Caco-2 (cell line): ENCODE data around the gene NOS1AP. TPM values are rescaled to one million over a fixed set of nuclear protein-coding genes. Genes with fewer than 3 reads are reported as not detected.

Experiments used
- BruUV-seq: library from RNA; stranded (reverse); fragments of 400-500 nt; replicated peaks from 2 replicates; lab custom pipeline; 2021; lab: Mats Ljungman, UMichigan
- CTCF ChIA-PET: fragments of 300-600 bp; sonication (Branson Sonifier 250); formaldehyde crosslinking; loops from one replicate; lab custom pipeline; 2022; ENCODE audit warnings: antibody characterized with exemption; lab: Charles Lee
- POLR2A ChIA-PET: fragments of 300-600 bp; sonication (Branson Sonifier 250); formaldehyde crosslinking; loops from one replicate; lab custom pipeline; 2022; ENCODE audit warnings: antibody characterized with exemption; lab: Charles Lee
- DNase-seq, 2 experiments: peaks; one replicate each; pipeline versions ENCODE4 v3.0.0 to v3.0.0-alpha.2; 2020 to 2022
- H3K27me3 ChIP-seq: replicated peaks from 2 replicates; pipeline ENCODE4 v1.6.0; 2011; ENCODE audit warnings: low read length; ENCODE audit not compliant: control insufficient read depth, insufficient read depth
- H3K36me3 ChIP-seq: 2 replicates; pipeline ENCODE4 v1.5.1; 2011; ENCODE audit warnings: low read length; ENCODE audit not compliant: control insufficient read depth, insufficient read depth
- H3K4me1 ChIP-seq: fragments of 250-450 bp; sonication (Bioruptor Pico); 2 replicates; pipeline ENCODE4 v1.5.1; 2020; ENCODE audit warnings: mild to moderate bottlenecking
- H3K4me3 ChIP-seq: 2 replicates; pipeline ENCODE4 v1.5.1; 2011; ENCODE audit warnings: low read depth, mild to moderate bottlenecking, control low read depth, low read length
- H3K9me3 ChIP-seq: fragments of 250-450 bp; sonication (Bioruptor Pico); 2 replicates; pipeline ENCODE4 v1.5.1; 2020; ENCODE audit warnings: mild to moderate bottlenecking, moderate library complexity
- H3K27ac Mint-ChIP-seq: one replicate; pipeline ENCODE4 v1.8.0; 2022; ENCODE audit warnings: mixed read lengths; ENCODE audit not compliant: unreplicated experiment
- H3K27me3 Mint-ChIP-seq: one replicate; pipeline ENCODE4 v1.8.0; 2022; ENCODE audit warnings: mixed read lengths; ENCODE audit not compliant: insufficient read depth, unreplicated experiment
- H3K36me3 Mint-ChIP-seq: one replicate; pipeline ENCODE4 v1.8.0; 2022; ENCODE audit warnings: mild to moderate bottlenecking, mixed read lengths; ENCODE audit not compliant: insufficient read depth, unreplicated experiment
- H3K4me1 Mint-ChIP-seq: one replicate; pipeline ENCODE4 v1.8.0; 2022; ENCODE audit warnings: low read depth, mixed read lengths; ENCODE audit not compliant: unreplicated experiment
- H3K4me3 Mint-ChIP-seq: one replicate; pipeline ENCODE4 v1.8.0; 2022; ENCODE audit warnings: mild to moderate bottlenecking, moderate library complexity, mixed read lengths; ENCODE audit not compliant: unreplicated experiment
- H3K9me3 Mint-ChIP-seq: one replicate; pipeline ENCODE4 v1.8.0; 2022; ENCODE audit warnings: mixed read lengths; ENCODE audit not compliant: unreplicated experiment
- intact Hi-C: fragments of 100-400 bp; cut with micrococcal nuclease; formaldehyde crosslinking; loops from one replicate; pipeline ENCODE4 v1.10.0; 2022; ENCODE audit not compliant: unreplicated experiment
- total RNA-seq: library from RNA; stranded (reverse); gene quantifications from 2 replicates; pipeline ENCODE4 v1.2.3, GENCODE V29; 2022
- TF ChIP-seq, protein P1 (sequence below), 2 experiments: fragments of 200-600 bp in 1 of 2; IDR thresholded peaks; 1 replicate in 1 of 2; 2 replicates in 1 of 2; pipeline versions ENCODE4 v1.5.1 to v1.8.0; 2011 to 2022; ENCODE audit warnings: antibody characterized with exemption in 1 of 2, control low read depth in 1 of 2, inconsistent platforms in 1 of 2, low read depth in 1 of 2, low read length in 1 of 2, mild to moderate bottlenecking in 1 of 2, moderate library complexity in 1 of 2; ENCODE audit not compliant: insufficient read depth in 1 of 2, severe bottlenecking in 1 of 2, unreplicated experiment in 1 of 2

NOS1AP gene
- total RNA-seq, 1 experiment from 2014 or later, result 5.5 TPM

DNA sequence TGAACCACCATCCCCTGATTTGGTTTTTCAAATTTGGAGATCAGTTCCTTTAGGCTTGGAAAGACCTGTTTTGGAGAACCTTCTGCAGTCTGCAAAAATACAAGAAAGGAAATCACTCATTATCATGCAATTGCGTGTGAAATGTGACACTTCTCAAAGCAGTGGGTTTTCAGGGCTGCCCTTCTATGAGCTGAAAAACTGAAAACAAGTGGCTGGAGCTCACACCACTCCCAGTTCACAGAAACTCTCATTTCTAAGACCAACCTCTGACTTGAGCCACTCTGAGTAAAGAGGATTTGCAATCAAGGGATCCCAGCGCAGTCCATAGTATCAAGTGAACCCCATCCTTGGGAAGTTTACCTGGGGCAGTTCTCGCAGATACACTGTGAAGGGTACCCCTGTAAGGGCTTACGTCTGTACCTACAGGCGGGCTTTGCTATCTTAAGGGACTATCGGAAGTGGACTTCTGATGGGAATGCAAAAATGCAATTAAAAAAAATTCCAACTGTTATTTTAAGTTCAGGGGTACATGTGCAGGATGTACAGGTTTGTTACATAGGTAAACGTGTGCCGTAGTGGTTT lies 329.6 kb downstream of the NOS1AP start:
- H3K36me3 Mint-ChIP-seq, result no peaks in the 10 kb centered on the region
- H3K4me1 Mint-ChIP-seq, result no peaks in the 10 kb centered on the region
- BruUV-seq, result no TSS peak
- H3K4me1 ChIP-seq, result no peaks in the 10 kb centered on the region
- H3K4me3 ChIP-seq, result no peak overlapping the region
- no peaks in the 10 kb centered on the region for H3K27me3 ChIP-seq
- no peak for DNase-seq
- ChIA-PET POLR2A (no interaction called here), CTCF (interaction anchor here (1.8 kb wide), 1 partner anchor 343 kb away, joined by 7 read pairs; no protein-coding TSS in a partner anchor)
- no peak overlapping the region for H3K4me3 Mint-ChIP-seq
- no peaks in the 10 kb centered on the region for H3K9me3 ChIP-seq
- peaks cover 10% of the 10 kb centered on the region for H3K27me3 Mint-ChIP-seq
- no peaks in the 10 kb centered on the region for H3K9me3 Mint-ChIP-seq
- TF ChIP-seq, protein P1, sequence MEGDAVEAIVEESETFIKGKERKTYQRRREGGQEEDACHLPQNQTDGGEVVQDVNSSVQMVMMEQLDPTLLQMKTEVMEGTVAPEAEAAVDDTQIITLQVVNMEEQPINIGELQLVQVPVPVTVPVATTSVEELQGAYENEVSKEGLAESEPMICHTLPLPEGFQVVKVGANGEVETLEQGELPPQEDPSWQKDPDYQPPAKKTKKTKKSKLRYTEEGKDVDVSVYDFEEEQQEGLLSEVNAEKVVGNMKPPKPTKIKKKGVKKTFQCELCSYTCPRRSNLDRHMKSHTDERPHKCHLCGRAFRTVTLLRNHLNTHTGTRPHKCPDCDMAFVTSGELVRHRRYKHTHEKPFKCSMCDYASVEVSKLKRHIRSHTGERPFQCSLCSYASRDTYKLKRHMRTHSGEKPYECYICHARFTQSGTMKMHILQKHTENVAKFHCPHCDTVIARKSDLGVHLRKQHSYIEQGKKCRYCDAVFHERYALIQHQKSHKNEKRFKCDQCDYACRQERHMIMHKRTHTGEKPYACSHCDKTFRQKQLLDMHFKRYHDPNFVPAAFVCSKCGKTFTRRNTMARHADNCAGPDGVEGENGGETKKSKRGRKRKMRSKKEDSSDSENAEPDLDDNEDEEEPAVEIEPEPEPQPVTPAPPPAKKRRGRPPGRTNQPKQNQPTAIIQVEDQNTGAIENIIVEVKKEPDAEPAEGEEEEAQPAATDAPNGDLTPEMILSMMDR (IDR thresholded peaks at IDR 0.05; ENCODE audit: insufficient read depth in 1 of 2, low read depth in 1 of 2, low read length in 1 of 2, severe bottlenecking in 1 of 2, unreplicated experiment in 1 of 2), result no peak
- H3K36me3 ChIP-seq, result no peaks in the 10 kb centered on the region
- intact Hi-C loops, result no loop called here
- no peak overlapping the region for H3K27ac Mint-ChIP-seq

DNA sequence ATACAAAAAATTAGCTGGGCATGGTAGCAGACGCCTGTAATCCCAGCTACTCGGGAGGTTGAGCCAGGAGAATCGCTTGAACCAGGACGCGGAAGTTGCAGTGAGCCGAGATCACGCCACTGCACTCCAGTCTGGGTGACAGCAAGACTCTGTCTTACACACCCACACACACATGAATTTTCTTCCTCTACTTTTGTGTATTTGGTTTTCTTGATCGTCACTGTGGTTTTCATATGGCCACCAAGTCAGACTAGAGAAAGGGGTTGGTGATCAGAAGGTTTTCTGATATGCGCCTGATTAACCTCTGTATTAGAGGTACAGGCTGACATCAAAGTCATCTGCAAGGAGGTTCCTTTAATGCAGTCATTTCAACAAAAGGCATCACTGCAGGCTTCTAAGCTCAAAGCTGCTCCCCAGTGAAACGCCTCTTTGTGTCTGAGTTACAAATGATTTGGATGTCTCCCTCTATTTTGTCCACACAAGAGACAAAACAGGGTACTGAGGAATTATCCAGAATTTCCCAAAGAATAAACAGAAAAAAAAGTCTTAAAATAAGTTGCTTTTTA lies 331.4 kb downstream of the NOS1AP start:
- Histone ChIP-seq H3K4me3 (no peak overlapping the region), H3K4me1 (no peaks in the 10 kb centered on the region), H3K36me3 (no peaks in the 10 kb centered on the region), H3K27me3 (no peaks in the 10 kb centered on the region), H3K9me3 (no peaks in the 10 kb centered on the region)
- no peak overlapping the region for H3K27ac Mint-ChIP-seq
- no peaks in the 10 kb centered on the region for H3K36me3 Mint-ChIP-seq
- H3K4me1 Mint-ChIP-seq, result no peaks in the 10 kb centered on the region
- no TSS peak for BruUV-seq
- ChIA-PET POLR2A (no interaction called here), CTCF (no interaction called here)
- intact Hi-C loops, result no loop called here
- peaks cover 10% of the 10 kb centered on the region for H3K27me3 Mint-ChIP-seq
- no peak overlapping the region for H3K4me3 Mint-ChIP-seq
- TF ChIP-seq, protein P1 (IDR thresholded peaks at IDR 0.05; ENCODE audit: insufficient read depth in 1 of 2, low read depth in 1 of 2, low read length in 1 of 2, severe bottlenecking in 1 of 2, unreplicated experiment in 1 of 2), result no peak
- no peaks in the 10 kb centered on the region for H3K9me3 Mint-ChIP-seq
- no peak for DNase-seq

DNA sequence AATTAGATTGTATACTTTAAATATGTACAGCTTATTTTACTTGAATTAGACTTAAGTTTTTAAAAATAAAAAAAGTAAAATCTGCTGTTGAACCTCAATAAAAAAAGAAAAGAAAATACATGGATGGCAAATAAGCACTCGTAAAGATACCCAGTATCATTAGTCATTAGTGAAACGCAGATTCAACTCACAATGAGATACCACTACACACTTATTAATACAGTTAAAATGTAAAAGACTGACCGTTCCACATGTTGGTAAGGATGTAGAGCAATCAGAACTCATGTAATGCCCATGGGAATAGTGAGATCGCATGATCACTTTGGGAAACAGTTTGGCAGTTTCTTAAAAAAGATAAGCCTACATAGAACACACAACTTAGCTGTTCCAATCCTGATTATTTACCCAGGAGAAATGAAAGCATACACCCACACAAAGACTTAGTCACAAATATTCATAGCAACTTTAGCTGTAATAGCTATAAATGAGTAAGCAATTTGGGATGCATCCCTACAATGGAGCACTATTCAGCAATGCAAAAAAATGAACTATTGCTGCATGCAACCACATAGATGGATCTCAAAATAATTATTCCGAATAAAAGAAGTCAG lies 335.2 kb downstream of the NOS1AP start:
- ChIA-PET POLR2A (no interaction called here), CTCF (no interaction called here)
- Mint-ChIP-seq H3K36me3 (peaks cover 5% of the 10 kb centered on the region), H3K27me3 (no peaks in the 10 kb centered on the region), H3K4me1 (no peaks in the 10 kb centered on the region), H3K9me3 (no peaks in the 10 kb centered on the region), H3K27ac (no peak overlapping the region), H3K4me3 (no peak overlapping the region)
- TF ChIP-seq, protein P1 (IDR thresholded peaks at IDR 0.05; ENCODE audit: insufficient read depth in 1 of 2, low read depth in 1 of 2, low read length in 1 of 2, severe bottlenecking in 1 of 2, unreplicated experiment in 1 of 2), result no peak
- Histone ChIP-seq H3K27me3 (no peaks in the 10 kb centered on the region), H3K4me1 (no peaks in the 10 kb centered on the region), H3K4me3 (no peak overlapping the region), H3K9me3 (no peaks in the 10 kb centered on the region), H3K36me3 (no peaks in the 10 kb centered on the region)
- no peak for DNase-seq
- intact Hi-C loops, result no loop called here
- BruUV-seq, result no TSS peak
